HG02610 (cell line): ENCODE results near the gene ZFP1.
"Not testable (repeated sequence)": the region's sequence is repeated elsewhere in the genome, so short reads cannot be mapped to it uniquely, and the experiment has no call there.

Experiments used
- ATAC-seq: cut with Tn5 transposase; IDR thresholded peaks from one replicate; pipeline ENCODE4 v1.9.1; 2021; ENCODE audit warnings: mild to moderate bottlenecking, moderate library complexity; ENCODE audit not compliant: unreplicated experiment

Gene ZFP1

DNA sequence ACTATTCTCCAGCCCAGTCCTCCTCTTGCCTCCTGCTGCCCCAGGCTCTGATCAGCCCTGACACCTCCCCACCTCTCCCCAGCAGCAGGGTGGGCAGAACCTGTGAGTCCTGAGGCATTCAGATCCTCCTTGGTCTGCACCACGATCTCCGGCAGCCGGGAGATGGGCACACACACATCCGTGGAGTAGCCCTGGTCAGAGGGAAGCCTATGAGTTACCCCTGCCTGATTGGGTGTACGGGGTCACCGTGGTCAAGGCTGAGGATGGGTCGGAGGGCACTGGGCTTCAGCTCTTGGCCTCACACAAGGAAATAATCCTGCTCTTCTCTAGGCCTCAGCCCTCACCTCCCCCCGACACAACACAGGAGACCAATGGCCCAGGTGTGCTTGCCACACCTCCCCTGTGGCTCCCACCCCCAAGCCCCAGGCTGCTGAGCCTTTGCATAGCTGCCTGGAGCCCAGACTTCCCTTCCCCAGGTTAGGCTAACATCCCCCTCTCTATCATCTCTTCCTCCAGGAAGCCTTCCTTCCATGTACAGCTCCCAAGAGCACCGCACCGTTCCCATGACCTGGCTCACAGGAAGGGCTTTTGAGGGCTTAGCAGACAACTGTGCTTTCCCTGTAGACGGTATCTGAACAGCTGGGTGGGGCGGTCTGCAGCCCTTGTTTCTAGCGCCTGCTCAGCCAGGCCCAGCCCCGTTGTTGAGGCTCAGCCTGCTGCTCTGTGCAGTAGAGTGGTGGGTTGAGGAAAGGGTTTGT lies 35.4 kb upstream of the ZFP1 start:
- no peak for ATAC-seq

DNA sequence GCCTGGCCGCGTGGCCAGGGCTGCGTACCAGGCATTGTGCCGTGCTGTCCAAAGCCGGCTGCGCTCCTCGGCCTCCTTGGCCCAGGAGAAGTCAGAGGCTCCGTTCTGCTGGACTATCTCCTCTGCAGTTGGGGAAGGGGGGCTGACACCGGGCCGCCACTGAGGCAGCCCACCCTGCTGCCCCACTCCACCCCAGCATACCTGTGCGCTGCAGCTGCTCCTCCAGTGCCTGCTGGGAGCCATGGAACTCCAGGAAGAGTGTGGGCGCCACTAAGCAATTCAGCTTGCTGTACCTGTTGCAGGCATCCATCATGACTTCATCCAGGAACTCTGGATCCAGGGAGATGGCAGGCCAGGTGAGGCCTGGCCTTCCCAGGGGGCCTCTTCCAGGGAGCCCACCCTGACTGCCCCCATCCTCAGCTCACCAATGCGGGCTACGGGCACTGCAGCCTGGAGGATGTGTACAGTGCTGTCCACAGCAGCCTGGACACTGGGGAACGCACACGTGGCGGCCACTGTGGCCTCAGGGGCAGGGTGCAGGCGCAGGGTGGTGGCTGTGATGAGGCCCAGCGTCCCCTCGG lies 34.7 kb upstream of the ZFP1 start:
- no peak for ATAC-seq

DNA sequence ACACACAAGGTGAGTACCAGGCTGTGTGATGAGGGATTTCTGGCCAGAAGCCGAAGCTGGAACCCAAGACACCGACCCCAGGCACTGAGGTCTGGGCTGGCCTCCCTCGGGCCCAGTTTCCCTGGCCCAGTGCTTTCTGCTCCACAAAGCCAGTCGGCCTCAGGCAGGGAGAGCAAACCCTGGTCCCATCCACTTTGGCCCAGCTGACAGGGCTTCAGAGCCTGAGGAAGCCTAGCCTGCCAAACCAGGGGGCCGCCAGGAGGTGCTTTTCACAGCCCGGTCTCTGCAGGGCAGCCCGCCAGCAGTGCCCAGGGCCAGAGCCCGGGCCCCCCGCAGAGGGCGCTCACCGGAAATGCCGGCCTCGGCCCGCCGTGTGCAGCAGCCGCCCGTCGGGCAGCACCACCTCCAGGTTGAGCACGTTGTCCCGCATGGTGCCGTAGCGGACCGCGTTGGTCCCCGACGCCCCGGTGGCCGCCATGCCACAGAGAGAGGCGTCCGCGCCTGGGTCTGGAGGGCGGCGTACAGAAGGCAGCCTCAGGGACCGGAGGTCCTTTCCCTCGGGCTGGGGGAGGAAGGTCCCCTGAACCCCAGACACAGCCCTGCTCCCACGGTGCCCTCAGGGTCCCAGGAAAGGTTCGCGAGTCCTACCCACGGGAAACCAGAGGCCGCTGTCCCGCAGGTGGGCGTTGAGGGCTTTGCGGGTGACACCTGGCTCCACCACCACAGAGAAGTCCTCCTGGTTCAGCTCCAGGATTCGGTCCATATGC lies 34.0 kb upstream of the ZFP1 start:
- no peak for ATAC-seq

DNA sequence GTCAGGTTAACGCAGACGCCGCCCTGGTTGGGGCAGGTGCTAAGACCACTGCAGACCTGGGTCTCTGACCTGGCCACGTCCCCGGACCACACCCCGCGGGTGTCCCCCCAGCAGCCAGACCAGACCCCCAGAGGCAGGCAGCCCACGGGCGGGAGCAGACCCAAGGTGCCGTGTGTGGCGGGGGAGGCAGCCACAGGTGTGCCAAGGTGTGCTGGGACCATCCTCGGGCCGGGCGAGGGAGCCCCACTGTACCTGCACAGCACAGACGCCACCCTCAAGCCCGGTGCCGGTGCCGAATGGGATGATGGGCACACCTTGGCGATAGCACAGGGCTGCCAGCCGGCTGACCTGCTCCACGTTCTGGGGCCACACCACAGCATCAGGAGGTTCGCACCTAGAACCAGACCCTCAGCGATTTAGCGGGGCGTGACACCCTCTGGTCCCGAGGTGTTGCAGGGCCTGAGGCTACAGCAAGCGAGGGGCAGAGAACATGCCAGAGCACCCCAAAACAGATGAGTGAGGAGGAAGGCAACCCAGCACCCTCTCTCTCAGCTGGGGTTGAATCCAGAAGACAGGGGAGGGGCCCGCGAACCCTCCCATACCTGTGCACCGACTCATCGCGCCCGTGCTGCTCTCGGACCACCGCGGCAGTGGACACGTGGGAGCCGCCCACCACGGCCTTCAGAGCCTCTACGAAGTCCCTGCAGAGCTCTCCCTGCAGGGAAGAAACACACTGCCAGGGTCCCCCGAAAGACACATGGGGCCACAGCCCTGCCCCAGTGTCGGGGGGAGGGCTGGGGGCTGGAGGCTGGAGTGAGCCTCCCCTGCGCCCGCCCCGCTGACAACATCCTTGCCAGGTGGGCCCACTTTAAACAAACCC lies 33.1 kb upstream of the ZFP1 start:
- no peak for ATAC-seq

DNA sequence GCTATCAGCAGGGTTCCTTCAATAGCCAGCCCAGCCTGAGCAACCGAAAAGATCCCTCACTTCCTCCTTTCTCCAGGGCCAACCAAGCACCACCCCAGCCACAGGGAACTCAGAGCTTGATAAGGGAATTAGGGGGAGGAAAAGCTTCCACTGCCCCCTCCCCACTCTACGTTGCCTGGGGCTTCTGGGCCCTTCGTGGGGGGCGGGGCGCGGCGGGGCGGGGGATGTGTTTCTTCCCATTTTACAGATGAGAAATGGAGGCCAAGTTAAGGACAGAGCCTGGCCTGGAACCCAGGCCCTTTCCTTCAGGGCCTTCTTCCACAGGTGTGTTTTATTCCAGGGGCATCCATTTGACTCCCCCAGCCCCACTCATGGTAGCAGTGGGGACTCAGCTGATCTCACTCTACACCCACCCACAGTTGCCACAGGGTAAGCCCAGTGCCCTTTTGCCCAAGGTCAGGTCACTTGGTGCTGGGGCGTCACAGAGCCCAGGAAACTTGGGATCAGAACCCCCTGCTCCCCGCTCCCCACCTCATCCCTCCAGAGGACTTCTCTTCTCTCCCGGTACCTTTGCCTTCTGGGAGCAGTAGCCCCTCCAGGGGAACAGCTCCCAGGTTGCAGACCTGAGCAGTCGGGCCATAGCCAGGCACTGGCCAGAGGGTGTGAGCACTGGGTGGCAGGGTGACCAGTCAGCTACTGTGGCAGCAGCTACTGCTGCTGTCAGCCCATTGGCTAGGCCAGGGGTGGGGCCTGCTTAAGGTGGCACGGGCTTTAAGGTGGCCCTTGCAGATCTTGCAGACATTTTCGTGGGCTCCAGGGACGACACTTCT lies 32.0 kb upstream of the ZFP1 start, which contains the start of gene LDHD:
TSS of gene LDHD (minus strand) at position 700 of the 830 bp plus-strand sequence. CDS start at position 640, 60 bp downstream.
- ATAC-seq: no peak

DNA sequence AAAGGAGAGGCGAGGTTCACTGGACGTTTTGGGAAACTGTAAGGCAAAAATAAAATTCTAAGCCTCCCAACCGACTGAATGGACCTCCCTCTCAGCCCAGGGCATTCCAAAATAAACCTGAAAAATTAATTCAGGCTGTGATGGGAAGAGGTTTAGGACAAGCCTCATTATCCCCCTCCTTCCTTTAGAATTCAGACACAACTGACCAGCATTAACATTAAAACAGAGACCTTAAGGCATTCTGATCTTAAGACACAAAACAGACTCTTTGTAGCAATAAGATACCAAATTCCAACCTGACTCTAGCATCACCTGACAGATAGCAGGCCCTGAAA lies 31.4 kb upstream of the ZFP1 start:
- ATAC-seq: no peak

DNA sequence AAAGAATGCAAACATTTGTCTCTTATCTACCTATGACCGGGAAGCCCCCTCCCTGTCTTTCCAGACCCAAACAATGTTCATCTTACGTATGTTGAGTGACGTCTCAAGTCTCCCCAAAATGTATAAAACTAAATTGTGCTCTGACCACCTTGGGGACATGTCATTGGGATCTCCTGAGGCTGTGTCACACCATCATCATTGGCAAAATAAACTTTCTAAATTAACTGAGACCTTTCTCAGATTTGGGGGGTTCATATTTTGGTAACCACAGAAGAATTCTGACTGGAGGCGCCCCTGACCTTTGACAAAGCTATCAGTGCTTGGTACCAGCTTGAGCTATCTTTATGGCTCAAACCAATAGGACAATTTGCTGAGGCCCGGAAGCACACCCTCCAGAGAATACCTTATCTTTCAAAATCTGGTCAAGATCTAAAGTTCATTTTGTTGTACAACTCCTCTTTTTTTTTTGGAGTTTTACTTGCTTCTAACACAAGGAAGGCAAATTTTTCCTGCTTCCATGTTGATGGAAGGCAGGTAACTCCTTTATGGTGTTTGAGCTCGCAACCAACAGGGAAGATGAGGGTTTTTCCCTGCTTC lies 29.3 kb upstream of the ZFP1 start:
- ATAC-seq: no peak

DNA sequence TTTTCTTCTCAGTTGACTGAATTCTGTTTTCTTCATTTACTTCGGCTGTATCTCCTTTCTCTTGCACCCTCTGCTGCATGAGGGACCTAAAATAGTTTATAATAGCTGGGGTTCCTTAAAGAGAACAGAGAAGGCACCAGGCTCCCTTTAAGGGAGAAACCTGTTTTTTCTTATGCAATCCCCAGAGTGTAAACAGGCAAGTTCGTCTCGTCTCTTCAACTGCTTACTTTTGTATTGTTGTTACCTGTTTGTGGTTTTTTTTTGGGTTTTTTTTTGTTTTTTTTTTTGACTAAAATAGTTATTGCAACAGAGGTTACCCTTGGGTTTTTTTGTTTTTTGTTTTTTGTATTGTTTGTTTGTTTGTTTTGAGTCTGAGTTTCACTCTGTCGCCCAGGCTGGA lies 28.1 kb upstream of the ZFP1 start:
- ATAC-seq: no peak

DNA sequence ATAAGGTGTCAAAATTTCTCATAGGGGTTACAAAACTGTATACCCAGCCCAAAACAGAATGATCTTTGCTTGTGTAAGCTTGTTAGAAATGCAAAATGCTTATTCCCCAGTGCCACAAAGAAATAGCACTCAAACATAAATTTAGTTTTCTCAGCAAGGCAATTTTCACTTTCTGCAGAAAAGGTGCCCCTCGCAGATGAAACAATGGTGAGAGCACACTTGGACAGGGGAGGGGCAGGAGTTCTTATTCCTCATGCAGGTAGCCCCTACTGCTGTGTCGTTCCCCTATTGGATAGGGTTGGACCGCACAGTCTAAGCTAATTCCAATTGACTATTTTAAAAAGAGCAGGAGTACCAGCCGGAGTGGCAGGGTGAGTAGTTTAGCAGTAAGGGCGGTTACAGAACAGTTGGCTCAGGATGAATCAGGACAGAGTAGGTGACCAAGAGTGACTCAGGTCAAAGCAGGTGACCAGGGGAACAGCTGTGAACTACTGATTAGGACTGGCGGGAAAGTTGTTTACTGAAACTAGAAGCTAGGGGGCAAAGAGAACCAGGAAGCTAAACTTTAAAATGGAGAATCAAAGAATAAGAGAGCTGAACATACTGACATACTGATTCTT lies 26.3 kb upstream of the ZFP1 start:
- ATAC-seq: no peak

DNA sequence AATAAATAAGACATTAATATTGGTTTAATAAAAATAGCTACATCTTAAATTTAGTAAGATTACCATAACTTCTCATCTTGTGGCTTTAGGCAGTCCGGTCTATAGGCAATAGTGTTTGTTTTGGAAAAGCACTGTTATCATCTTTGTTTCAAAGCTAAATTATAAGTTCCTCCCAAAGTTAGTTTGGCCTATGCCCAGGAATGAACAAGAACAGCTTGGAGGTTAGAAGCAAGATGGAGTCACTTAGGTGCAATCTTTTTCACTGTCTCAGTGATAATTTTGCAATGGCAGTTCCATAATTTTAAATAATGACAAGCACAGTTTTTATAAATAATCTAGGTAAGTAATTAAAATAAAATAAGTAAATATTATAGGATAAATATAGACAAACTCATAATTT lies 25.7 kb upstream of the ZFP1 start:
- ATAC-seq: no peak

DNA sequence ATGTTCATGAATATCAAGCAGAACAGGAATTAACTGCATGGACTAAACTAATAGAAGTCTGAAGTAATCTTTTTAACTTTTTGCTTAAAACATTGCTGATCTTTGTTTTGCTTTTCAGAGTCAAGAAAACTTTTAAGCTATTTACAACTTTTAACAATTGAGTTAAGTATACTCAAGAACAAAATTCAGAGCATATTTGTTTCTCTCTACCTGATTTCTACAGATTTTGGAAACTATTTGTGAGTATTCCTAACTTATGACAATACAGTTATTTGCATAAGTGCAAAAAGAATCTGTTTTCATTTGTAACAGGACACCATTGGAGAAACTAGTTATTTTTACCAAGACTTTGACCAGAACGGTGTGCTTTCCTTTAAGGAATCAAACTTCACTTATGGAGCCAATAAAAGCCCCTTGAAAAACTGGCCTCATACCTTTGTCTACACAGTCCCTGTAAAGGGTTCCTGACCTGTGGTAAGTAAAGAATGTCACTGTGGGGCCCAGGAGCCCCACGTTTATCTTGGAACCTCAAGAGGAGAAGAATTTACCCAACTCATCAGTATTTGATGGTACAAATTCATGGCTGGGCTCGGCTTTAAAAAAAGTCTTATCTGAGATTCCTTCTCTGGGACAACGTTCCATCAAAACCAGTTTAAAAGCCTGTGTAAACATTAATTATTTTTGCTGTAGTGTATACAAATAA lies 20.5 kb upstream of the ZFP1 start:
- no peak for ATAC-seq

DNA sequence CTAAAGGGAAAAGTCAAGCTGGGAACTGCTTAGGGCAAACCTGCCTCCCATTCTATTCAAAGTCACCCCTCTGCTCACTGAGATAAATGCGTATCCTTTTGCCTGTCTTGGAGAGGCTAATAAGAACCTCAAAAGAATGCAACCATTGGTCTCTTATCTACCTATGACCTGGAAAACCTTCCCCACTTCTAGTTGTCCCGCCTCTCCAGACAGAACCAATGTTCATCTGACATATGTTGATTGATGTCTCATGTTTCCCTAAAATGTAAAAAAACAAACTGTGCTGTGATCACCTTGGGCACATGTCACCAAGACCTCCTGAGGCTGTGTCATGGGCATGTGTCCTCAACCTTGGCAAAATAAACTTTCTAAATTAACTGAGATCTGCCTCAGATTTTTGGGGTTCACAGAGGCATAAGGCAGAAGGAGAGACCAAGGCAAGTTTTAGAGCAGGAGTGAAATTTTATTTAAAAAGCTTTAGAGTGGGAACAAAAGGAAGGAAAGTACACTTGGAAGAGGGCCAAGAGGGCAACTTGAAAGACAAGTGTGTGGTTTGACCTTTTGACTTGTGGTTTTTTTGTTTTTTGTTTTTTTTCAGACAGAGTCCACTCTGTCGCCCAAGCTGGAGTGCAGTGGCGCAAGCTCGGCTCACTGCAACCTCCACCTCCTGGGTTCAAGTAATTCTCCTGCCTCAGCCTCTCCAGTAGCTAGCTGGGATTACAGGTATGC lies 18.7 kb upstream of the ZFP1 start:
- ATAC-seq: not testable (repeated sequence)

DNA sequence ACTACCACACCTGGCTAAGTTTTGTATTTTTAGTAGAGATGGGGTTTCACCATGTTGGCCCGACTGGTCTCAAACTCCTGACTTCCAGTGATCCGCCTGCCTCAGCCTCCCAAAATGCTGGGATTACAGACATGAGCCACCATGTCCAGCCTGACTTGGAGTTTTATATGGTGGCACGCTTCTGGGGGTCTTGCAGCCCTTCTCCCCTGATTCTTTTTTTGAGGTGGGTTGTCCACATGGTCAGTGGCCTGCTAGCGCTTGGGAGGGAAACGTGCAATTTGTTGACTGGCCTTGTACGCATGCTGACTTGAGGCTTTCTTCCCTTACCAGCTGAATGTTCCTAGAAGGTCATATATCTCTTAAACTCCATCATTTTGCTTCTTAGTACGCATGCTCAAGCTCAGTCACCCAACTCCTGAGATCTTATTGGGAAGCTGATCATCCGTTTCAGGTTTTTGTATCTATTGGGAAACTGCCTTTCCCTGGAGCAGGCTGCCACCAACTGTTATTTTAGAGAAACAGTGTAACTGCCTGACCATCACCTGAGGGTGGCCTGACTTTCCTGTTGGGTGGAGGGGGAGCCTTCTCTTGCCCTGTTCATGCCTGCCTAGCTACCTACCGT lies 18.1 kb upstream of the ZFP1 start:
- ATAC-seq: no peak

DNA sequence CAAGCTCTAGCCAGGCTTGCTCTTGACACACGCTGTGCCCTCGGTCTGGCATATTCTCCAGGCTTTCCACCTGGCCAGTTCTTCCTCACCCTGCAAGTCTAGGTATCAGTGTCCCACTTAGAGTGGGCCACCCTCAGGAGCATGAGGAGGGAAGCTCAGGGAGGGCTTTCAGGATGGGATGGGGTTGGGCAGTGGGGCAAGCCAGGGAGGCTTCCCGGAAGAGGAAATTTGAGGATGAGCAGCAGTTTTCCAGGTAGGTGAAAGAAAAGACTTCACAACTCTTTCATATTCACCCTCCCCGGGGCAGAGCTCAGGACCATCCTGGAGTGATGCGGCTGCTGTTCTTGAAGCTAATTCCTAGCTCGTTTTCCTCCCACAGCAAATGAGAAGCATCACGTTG lies 17.2 kb upstream of the ZFP1 start:
- no peak for ATAC-seq

DNA sequence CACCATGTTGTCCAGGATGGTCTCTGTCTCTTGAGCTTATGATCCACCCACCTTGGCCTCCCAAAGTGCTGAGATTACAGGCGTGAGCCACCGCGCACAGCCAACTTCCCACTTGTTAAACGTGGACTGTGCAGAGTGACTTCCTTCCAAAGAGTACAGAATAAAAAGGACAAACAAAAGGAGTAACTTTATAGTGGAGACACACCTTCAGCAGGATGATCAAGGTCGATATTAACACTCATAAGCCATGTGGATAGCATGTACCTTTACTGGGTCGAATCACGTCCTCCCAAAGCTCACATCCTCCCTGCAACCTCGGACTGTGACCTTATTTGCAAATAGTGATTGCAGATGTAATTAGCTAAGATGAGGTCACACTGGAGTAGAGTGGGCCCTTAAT lies 10.1 kb upstream of the ZFP1 start:
- no peak for ATAC-seq

DNA sequence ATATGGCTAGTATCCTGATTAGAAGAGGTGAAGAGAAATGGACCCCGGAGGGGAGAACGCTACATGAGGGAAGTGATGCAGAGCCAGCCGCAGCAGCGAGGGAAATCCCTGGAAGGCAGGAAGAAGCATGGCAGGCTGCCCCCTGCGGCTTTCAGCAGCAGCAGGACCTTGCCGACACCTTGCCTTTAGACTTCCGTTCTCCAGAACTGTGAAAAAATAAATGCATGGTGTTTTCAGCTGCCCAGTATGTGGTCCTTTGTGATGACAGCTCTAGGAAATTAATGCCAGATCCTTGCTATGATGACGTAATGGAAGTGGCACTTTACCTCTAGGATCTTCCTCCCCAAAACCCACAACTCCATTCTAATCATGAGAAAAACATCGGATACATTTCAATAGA lies 9.7 kb upstream of the ZFP1 start:
- no peak for ATAC-seq

DNA sequence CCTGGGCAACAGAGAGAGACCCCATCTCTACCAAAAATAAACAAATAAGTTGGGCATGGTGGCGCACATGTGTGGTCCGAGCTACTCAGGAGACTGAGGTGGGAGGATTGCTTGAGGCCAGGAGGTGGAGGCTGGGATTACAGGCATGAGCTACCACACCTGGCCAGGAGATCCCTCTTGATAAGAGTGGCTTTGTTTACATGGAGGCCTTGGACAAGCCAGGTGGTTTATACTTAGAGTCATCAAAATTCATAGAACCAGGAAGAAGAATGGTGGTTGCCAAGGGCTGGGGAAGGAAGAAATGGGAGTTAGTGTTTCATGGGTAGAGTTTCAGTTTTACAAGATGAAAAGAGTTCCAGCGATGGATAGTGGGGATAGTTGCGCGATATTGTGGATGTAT lies 8.8 kb upstream of the ZFP1 start:
- no peak for ATAC-seq

DNA sequence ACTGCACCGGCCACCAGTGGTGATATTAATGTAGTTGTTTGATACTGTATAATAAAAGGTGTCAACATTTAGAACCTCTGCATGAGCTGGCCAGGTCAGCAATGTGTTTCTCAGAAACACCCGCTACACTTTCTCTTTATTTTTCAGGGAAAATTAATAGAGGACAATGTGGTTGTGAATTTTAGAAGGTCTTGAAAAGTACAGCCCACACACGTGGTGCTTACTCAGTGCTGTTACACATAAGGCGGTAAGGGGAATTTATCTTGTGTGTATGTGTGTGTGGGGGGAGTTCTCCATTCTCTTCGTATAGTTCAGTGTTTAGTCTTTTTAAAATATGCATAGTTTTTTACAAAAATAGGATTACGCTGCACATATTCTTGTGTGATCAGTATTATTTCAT lies 4.4 kb upstream of the ZFP1 start:
- ATAC-seq: no peak
